HG03139 (cell line): ENCODE results near the gene RPL10.

ENCODE experiments used
- ATAC-seq: cut with Tn5 transposase; IDR thresholded peaks from one replicate; pipeline ENCODE4 v1.9.1; 2021; ENCODE audit not compliant: unreplicated experiment

The RPL10 gene

DNA sequence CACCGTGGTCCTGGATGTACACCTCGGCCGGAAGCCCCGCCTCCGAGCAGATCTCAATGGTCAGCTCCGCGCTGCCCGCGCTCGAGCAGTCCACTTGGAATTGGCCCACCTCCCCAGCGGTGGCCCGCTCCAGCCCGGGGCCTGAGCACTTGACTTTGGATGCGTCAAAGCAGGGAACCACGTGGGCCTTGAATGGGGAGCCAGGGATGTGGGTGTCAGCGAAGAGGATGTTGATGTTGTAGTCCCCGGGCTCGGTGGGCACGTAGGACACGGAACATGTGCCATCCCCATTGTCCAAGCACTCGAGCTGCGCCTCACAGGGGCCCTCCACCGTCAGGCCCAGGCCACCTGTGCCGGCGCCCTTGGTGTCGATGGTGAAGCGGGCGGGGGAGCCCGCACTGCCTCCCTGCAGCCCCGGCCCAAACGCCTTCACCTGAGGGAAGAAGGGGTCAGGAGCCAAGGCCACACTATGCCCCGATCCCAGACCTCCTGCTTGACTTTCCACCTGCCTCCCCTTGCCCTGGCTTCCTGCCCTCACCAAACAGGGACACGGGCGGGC lies 37.9 kb upstream of the RPL10 start:
- no peak for ATAC-seq

DNA sequence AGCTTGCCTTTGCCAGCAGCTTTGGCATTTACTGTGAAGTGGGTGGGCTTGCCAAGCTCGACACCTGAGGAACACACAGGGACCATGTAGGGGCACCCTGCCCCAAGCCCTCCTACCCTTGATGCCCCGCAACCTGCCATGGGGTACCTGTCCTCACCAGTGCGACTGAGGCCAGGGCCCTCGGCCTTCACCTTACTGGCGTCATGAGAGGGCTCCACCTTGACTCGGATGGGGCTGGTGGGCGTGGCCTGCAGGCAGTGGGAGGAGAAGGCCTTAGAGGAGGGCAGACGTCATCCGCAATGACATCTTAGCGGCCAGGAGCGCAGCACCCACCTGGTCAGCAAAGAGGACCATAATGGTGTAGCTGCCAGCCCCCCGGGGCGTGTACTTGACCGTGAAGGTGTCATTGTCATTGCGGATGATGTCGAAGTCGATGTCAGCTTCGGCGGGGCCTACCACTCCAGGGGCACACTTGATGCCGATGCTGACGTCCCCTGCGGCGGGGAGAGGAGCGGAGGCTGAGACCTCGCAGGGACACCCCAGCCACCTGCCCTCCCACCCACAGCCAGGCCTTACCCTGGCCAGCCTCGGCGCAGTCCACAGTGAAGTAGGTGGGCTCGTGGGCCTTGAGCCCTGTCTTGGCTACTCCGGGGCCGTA lies 36.0 kb upstream of the RPL10 start:
- no peak for ATAC-seq

DNA sequence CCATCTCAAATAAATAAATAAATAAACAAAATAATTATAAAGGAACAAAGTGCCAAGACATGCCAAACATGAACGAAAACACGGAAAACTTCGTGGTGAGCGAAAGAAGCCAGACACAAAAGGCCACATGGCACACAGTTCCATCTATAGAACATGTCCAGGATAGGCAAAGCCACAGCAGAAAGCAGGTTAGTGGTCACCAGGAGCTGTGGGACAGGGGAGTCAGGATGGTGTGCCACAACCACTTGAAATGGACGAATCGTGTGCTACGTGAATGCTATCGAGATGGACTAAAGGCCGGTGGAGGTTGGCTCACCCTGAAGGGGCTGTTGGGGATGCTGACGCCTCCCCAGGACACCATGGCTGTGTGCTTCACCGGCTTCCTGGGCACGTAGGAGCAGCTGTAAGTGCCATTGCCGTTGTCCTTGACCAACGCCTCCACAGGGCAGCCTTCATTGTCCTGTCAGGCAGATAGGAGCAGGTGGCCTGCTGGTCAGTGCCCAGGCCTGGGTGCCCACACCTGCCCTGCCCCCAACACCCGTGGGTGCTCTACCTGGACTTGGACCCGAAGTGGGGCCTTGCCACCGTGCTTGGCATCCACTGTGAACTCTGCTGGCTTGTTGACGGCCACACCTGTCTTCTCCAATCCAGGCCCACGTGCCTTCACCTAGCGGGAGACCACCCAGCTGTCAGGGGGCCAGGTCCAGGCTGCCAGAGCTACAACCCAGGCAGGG lies 34.3 kb upstream of the RPL10 start:
- no peak for ATAC-seq

DNA sequence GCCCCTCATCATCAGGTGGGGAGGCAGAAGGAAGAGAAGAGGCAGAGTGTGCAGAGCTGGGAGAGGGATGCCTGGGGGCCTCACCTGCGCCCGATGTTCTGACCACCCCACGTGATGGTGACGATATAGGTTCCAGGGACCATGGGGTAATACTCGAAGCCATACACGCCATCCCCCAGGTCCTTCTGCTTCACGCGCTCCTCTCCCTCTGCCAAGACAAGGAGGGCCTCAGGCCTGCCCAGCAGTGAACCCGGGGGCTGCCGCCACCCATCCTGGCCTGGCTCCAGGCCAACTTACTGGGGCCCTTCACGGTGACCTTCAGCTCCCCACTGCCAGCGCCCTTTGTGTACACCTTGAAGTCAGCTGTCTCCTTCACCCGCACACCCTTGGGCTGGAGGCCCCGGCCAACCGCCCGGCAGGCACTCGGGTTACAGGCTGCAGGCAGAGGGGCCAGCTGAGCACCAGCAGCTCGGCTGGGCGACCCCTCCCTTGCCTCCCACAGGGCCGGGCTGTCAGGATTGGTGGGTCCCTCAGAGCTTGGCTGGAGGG lies 33.1 kb upstream of the RPL10 start:
- no peak for ATAC-seq

DNA sequence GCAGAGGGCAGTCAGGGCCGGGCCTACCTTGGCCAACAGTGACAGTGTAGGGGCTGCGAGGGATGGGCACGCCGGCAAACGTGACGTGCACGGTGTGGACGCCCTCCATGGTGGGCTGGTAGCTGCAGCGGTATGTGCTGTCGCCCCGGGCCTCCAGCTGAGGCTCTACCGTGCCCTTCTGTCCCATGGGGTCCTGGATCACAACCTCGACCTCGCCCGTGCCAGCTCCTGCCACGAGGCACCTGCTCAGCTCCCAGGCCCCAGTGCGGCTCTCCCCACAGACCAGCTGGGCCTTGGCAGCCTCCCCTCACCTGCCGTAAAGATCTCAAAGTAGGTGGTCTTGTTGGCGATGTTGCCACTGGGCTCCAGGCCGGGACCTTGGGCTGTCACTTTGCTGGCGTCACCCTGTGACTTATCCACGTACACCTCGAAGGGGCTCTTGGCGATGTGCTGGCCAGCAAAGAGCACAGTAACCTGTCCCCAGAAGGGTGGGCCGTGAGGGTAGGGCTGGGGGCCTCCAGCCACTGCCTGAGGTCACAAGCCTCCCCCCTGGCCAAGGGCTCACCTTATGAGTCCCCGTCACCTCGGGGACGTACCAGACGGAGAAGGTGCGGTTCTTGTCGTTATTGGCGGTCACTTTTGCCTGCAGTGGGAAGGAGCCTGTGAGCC lies 32.0 kb upstream of the RPL10 start:
- ATAC-seq = no peak

DNA sequence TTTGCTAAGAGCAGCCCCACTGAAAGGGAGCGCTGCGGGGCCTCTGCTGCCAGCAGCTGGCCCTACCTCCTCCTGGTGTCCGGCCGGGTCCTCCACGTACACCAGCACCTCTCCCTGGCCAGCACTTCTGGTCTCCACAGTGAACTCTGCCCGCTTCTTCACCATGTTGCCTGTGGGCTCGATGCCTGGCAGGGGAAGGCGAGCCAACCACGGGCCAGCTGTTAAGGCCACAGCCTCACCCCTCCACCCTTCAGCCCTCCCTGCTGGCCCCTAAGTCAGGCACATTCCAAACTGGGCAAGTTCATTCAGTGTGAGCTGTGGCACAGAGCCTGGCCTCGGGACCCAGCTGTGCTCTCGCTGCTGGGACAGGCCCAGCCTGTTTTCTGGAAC lies 31.5 kb upstream of the RPL10 start:
- no peak for ATAC-seq

DNA sequence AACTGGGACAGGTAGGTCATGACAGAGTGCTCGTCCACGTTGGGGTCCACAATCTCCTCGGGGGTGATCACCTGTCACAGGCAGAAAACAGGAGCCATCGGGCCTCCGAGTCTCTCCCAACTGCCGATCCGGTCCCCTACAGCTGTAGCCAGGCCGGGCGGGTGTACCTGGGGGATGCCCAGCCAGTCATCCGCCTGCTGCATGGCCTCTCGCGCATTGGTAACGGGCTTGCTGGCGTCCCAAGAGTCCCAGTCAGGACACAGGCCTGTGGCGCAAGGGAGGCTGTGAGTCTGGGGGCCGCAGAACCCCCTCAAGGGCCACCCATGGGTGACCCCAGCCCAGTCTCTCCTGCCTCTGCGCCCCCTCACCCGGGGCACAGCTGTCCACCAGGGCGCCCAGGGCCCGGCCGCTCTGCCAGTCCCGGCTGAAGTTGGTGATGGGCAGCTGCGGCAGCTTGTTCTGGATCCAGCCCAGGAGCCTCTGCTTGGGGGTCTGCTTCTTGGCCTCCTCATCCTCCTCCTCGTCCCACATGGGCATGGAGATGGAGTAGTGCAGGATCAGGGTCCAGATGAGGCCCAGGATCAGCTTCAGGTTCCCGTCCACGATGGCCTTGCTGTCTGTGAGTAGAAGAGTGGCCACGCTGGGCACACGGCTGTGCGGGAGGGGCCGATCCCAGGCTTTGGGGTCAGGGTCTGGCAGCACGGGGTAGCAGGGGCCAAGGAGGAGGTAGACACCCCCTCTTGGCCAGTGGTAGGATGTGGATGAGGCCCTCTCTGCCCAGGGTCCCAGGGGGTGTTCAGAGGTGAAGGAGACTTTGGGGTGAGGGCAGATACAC lies 30.5 kb upstream of the RPL10 start:
- ATAC-seq = no peak

DNA sequence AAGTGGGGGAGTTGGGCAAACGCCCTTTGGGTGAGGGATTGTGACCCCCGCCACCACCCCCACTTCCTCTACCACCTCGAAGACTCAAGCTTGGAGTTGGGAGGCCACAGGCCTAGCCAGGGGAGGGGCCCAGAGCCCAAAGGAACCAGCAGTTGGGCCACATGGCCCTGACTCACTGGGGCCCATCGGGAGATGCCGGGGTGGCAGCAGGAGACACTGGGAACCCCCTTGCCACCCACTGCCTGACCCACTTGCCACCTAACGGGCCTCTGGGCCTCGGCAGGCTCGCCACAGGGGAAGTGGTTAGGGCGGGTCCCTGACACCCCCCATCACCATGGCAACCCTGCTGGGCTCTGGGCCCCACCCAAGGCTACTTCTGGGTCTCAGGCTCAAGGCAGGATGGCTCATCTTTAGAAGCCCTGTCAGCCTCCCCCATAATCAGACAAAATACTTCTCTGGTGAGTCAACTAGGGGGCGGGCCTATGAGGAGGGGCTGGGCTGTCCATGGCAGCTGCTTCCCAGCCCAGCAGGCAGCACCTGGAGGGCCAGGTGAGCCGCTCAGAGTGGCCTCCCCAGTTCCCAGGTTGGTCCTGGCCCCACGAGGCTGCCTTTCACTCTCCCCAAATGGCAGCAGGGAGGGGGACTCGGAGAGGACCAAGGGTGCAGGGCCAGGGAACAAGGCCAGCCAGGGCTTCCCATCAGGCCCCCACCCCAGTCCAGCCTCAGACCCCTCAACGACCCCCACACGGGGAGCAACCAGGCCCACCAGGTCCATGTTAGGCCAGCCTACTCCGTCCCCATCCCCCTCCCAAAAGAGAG lies 29.3 kb upstream of the RPL10 start:
- no peak for ATAC-seq

DNA sequence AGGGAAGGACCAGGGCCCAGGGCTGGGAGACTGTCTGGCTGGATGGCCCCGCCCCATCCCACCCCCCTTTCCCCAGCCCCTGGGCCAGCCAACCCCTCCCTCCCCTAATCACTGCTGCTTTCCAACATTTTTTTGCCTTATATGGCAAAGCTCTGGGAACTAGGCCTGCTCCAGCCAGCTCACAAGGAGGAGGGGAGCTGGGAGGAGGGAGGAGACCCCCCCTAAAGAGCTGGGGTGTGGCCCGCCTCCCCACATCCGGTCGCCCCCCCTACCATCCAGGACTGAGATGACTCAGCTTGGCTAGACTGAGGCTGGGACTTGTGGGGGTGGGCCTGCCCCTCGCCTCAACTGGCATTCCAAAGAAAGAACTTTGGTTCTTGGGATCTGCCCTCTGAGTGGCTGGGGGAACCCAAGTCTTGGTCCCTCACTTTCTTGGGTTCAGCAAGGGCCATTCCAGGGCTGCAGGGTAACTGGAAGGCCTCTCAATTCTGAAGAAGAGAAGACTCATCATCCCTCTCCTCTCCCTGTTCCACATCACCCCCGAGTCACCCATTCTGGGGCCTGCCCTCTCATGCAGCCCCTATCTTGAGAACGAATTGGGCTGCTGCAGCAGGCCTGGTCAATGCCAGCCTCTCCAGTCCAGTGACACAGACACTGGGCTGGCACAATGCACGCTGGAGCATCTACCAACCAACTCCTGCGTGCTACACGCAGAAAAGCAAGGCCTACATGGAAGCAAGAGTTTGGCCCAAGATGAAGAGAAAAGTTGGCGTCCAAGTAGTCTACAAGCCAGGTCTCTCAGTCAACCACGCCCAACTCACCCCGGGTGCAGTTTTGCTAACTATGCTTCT lies 28.5 kb upstream of the RPL10 start:
- ATAC-seq = no peak

DNA sequence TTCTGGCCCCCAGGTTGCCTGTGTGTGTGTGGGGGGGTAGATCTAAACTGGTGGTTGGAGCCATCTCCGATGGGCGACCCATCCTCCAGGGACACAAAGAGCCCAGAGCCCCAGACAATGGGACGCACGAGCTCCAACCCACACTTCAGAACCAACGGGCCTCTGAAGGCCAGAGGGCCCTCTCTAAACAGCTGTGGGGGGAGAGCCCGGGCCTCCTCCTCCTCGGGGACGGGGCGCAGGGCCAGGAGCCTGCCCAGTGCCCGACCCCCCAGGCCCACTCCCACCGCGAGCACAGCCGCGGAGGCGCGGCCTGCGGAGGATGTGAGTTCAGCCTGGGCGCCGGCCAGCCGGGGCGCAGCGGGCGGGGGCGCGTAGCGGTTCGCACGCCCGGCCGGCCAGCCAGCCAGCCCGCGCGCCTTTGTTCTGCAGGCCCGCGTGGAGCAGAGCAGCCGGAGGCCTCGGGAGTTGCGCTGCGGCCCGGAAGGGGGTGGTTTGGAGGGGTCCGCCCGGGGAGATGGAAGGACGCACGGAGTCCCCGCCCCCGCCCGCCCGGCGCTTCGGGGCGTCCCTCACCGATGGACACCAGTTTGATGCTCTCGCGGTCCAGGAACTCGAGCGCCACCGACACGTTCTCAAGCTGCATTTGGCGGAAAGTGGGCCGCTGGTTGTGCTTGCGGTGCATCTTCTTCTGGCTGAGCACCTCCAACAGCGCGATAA lies 27.7 kb upstream of the RPL10 start:
- ATAC-seq = no peak

DNA sequence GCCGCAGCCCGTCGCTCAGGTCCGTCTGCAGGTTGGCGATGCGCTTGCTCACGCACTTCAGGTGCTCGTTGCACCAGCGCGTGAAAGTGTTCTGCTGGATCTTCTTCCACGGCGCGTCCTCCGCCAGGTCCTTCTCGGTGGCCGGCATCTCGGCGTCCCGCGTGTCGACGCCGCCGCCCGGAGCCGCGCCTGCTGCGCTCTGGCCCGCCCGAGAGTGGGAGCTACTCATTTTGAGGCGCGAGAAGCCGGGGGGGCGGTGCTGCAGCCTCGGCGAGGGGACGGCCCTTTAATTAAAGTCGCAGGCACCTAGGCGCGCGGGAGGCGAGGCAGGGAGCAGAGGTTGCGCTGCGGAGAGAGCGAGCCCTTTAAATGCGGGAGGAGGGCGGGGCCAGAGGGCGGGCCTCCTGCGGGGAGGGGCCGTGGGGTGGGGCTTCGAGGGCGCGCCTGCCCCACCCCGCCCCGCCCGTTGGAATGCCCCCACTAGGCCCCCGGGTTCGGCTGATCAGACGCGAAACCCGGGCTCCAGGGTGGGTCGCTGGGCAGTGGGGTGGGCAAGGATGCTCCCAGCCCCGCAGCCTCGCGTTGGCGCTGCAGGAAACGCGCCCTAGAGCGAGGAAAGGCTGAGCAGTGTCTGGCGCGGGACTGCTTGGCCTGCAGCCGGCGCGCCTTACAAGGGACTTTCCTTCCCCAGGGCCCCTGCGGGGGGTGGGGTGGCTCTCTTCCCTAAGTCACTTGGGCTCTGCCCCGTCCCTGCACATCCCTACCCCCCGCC lies 27.0 kb upstream of the RPL10 start:
- peak; percentile 50 for ATAC-seq

DNA sequence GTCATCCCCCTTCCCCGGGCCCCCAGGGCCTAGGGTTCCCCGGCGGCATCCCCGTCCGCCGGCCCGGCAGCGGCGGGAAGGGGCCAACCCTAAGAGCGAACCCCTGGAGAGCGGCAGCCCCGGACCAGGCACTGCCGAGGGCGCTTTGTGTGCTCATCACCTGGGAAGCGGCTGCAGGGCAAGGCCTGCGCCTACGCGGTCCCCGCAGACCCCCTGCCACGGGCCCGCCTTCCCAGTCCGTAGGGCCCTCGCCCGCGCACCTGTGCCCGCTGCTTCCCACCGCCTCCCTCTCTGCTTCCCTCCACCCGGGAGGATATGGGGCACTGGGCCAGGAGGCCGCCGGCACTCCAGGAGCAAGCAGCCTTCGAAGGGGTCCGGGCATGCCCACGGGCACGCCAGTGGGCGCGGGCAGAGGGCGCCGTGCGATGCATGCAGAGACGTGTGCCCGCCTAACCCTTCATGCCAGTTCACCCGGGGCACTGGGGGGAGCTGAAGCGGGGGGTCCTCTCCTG lies 26.3 kb upstream of the RPL10 start:
- ATAC-seq = peak; percentile 4

DNA sequence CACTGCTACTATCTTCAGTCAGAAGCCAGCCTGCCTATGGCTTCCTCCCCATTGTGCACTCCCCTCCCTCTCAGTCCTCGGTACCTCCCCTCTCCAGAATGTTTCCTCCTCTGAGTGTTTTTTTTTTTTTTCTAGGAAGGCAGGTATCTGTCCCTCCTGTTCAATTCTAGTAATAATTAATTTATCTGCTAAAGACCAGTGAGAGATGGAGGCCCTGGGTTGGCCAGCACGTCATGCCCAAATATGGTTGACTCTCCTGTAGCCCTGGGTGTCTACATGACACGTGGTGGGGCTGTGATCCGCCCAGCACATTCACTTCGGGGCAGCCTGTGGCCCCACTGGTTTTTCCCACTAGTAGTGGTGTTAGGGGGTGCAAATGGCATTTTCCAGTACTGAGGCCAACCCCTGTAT lies 25.6 kb upstream of the RPL10 start:
- no peak for ATAC-seq

DNA sequence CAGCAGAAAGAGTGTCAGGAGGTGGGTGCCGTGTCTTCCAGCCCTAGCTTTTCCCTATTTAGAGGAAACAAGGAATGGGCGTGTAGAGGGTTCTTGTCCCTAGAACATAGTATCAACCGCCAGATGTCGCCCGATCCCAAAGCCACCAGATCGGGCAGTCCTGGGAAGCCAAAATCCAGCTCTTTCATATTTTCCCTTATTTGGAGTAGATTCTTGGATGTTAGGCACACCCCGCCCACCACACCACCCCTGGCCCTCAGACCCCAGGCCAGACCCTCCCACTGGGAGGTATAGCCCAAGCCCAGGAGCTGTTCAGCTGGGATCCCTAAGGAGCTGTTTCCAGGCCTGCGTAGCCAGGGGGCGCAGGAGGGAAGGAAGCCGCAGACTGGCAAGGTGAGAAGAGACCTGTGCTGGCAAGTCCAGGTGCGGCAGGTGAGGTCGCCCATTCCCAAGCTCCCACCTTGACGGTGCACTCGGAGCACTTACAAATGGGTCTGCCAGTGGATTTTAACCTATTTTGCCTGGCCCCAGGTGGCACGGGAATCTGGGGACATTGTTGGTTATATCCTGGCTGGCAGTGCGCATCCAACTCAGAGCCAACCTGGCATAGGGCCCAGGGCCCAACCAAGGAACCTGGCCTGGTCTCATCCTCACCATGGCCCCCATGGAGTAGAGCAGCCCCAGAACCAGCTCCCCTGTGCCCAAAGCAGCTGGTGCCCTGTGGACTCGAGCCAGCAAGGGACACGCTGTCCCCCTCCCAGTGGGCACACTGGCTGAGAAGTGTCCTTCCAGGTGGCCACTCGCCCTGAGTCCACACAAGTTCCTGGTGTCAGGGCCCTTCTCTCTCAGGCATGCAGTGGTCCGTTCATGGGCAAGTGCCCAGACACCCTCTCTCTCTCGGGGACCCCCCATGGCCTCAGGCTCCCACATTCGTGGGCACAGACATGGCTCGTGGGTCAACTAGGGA lies 24.6 kb upstream of the RPL10 start:
- no peak for ATAC-seq

DNA sequence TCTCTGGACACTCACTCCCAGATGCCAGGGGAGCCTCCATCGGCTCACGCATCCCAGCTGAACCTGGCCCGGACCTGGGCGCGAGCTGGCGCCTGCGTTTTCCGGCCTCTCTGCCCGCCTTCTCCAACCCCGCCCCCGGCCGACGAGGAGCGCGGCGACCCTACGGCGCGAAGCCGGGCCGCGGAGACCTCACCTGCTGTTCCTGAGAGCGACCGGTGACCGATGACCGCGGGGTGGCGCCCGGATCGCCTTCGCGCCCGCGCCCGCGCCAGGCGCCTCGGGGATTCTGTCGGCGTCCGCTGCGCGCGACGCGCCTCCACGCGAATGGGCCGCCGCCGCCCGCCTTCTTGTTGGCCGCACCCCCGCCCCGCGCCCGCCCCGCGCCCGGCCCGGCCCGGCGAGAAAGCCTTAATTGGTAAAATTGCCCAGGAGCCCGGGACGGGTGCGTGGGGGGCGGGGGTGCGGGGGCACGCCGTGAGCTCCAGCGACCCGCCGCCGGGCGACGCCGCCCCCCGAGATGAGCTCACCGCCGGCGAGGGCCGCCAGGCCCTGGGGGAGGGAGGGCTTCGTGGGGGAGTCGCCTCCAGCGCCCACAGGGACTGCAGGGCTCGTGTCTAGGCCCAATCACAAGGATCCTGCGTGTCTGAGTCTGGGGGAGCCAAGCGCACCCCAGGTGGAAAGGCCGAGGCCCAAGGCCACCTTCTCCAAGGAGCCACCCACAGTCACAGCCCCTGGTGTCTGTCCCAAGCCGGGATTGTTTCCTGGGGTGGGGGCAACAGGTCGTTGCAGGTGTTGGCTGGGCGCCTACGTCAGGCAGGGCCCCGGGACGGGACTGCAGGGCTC lies 23.6 kb upstream of the RPL10 start, which contains the start of gene FLNA:
Gene FLNA (minus strand): TSS at position 322 of the 843 bp plus-strand sequence. CDS start 3,389 bp downstream, outside the sequence.
- no peak for ATAC-seq
